Right kidney (tissue), 1 donor: ENCODE measurements around the gene TMEM259.

Experiments
- DNase-seq: peaks from one replicate; pipeline ENCODE4 v3.0.0-alpha.2; 2016

The TMEM259 gene

DNA sequence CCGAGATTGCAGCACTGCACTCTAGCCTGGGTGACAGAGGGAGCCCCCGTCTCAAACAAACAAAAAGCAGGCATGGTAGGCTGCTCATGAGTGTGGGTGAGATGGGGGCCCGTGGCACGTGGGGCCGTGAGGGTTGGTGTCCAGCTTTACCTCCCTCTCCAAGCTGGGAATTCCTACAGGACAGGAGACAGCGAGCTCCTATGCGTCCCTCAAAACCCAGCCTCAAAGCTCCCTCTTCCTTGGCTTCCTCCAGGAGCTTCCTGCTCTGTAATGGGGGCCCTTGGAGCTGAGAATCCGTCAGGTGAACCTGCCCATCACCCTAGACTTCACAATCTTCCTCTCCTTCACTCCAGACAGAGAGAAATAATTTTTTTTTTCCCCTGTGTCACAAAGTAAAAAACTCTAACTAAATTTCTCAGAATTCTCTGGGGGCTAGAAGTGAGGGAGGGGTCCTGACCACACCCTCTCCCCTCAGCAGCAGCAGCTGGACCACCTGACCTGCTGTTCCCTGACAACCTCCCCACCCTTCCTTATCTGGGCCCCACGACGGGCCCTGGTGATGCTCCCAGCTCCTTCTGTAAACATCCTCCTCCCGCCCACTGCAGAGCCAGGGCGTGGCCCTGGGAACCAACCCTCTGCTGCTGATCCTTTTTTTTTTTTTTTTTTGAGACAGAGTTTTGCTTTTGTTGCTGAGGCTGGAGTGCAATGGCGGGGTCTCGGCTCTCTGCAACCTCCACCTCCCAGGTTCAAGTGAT lies 58.9 kb downstream of the TMEM259 start:
- DNase-seq = no peak

DNA sequence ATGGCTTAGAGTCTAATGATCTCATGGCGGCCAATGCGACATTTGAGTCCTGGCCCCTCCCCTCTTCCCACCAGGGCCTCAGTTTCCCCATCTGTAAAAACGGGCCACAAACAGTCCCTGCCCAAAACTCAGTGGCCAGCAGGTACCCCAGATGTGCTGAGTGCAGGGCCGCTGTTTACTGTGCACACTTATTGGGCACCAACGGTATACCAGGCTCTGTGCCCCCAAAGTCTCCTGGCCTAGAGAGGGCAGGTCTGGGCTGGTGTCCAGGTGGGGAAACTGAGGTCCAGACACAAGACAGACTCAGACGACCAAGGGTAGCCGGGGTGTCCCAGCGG lies 60.4 kb downstream of the TMEM259 start:
- DNase-seq = no peak

GRCh38 chr19:960020-960419 lies 60.9 kb downstream of the TMEM259 start:
- no peak for DNase-seq
